Neural cell (in vitro differentiated cells): ENCODE measurements around the gene ALK.

ENCODE experiments used
- CTCF ChIP-seq: fragments of 450-650 bp; IDR thresholded peaks from 2 replicates; pipeline ENCODE4 v1.5.1; 2014; ENCODE audit warnings: antibody characterized with exemption, mild to moderate bottlenecking, moderate library complexity; ENCODE audit not compliant: poor library complexity, severe bottlenecking
- EZH2 ChIP-seq: fragments of 200-600, 300-800 bp; shearing (Covaris generic), sonication (generic); IDR thresholded peaks from 2 replicates; pipeline ENCODE4 v1.6.1; 2014; ENCODE audit warnings: antibody characterized with exemption, low read length, borderline replicate concordance, mild to moderate bottlenecking; ENCODE audit not compliant: insufficient read depth, poor library complexity, severe bottlenecking
- REST ChIP-seq: IDR thresholded peaks from 2 replicates; pipeline ENCODE4 v1.6.1; 2012; ENCODE audit warnings: borderline replicate concordance

- TF ChIP-seq REST (no peak), EZH2 (no peak), CTCF (no peak)
Observed at GRCh38 chr2:29334706-29335105, 586.7 kb downstream of the ALK start.
